ENCODE measurements around the gene CUL3.

Gene CUL3

DNA sequence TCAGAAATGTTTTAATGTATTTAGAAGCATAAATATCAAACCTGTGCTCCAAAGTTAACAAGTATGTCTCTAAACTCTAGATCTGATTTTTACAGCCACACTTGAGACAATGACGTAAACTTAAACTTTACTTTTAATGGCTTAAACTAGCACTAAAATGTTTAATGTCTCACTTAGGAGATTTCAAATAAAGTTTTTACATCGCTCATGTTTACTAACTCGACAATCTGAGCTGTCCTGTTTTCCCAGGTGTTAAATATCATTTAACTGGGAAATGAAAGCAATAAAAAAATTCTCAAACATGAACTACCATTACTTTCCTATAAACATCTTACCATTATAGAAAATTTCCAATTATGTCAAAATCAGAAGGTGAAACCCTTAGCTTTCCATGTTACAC is 113.0 kb downstream of the CUL3 start:
- no peak for DNase-seq (ENCODE audit: low read depth in 2 of 2)

DNA sequence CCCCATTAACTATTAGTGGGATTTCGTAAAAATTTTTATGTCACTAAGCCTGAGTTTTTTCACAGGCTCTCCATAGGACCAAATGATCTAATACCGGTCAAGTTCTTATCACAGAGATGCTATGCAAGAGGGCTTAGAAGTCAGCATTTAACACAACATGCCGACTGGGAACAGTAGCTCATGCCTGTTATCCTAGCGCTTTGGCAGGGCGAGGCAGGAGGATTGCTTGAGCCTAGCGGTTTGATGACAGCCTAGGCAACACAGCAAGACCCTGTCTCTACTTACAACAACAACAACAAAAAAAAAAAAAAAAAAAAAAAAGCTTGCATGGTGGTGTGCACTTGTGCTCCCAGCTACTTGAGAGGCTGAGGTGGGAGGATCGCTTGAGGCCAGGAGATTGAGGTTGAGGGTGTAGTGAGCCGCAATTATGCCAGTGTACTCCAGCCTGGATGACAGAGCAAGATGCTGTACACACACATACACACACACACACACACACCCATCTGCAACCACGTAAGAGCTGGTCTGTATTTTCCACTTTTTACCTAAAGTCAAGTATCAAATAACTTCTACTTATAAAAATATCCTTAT is 115.7 kb downstream of the CUL3 start:
- no peak for DNase-seq (ENCODE audit: low read depth in 2 of 2)

- DNase-seq (ENCODE audit: low read depth in 2 of 2), result no peak
These were observed 118.8 kb downstream of the CUL3 start for GRCh38 chr2:224466304-224466895.

GRCh38 chr2:224461391-224461790 is 123.8 kb downstream of the CUL3 start:
- DNase-seq (ENCODE audit: low read depth in 2 of 2), result no peak

GRCh38 chr2:224457408-224458096 is 127.6 kb downstream of the CUL3 start:
- DNase-seq (ENCODE audit: low read depth in 2 of 2), result no peak

DNA sequence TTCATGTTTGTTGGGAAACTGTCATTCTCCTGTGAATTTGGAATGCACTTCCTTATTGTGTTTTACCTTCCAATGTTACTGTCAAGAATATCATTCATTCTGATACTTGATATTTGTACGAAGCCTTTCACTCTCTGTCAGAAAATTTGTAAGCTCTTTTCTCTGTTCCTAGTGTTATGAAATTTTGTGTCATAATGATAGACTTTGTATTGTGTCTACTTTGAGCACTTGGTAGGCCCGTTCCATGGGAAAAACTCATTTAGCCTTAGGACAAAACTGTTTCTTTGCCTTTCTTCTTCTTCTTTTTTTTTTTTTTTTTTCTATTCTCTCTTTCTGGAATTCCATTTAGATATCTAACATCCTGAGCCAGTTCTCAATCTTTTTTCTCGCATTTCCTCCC is 131.3 kb downstream of the CUL3 start:
- DNase-seq (ENCODE audit: low read depth in 2 of 2), result no peak

DNA sequence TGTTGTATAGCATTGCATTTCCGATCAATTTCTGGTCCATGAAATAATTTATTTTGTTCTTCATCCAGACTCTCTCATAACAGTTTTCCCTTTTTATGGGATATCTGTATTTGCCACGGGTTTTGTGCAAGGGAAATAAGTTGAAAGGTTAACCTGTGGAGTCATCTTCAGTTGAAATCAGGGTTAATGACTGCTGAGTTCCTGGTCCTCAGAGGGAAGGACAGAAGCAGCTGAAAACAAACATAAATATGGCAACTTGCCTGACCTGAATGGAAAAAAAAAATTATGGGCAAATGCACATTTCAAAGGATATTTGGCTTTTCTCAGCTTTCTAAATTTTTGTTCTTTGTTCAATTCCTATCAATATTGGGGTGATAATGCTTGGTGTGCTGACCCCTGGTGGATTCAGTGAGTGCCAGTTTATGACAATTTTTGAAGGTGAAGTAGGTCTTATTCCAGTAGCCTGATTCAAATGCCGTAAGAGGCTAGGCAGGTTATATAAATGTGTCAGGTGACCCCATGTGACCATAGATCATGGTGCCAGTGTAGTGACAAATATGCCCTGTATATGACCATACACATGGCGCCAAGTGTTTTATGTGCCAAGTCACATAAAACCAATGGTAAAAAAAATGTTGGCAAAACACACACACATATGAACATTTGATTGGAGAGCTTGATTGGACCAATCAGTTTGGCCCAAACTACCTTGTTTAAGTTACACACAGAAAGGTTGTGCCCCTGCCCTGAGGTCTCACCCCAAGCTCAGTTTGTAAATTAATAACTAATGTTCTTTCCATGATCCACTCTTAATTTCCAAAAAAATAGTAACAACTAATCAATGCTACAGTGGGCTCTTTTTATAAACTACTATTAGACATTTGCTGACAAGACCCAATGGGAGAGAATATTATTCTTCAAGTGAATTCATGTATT is 135.7 kb downstream of the CUL3 start:
- no peak for DNase-seq (ENCODE audit: low read depth in 2 of 2)

DNA sequence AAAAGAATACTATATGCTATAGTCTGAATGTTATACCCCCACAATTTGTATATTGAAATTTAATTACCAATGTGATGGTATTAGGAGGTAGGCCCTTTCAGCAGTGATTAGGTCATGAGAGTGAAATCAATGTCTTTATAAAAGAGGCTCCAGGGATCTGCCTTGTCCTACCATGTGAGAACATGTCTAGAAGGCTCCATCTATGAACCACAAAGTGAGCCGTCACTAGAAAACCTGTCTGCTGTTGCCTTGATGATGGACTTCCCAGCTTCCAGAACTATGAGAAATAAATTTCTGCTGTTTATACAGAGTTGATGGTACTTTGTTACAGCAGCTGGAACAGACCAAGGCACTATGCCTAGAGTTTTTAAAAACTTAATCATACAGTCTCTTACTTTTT is 136.9 kb downstream of the CUL3 start:
- no peak for DNase-seq (ENCODE audit: low read depth in 2 of 2)

DNA sequence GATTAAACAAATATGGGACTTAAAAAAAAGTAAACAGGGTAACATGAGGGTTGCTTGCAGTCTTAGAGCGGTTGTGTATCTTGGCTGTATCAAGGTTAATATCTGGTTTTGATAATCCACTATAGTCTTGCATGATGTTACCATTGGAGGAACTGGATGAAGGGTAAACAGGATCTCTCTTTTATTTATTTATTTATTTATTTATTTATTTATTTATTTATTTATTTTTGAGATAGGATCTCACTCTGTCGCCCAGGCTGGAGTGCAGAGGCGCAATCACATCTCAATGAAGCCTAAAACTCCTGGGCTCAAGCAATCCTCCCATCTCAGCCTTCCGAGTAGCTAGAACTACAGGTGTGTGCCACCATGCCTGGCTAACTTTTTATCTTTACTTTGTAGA is 140.4 kb downstream of the CUL3 start:
- no peak for DNase-seq (ENCODE audit: low read depth in 2 of 2)

- no peak for DNase-seq (ENCODE audit: low read depth in 2 of 2)
These were observed 141.1 kb downstream of the CUL3 start for GRCh38 chr2:224444021-224444420.

- no peak for DNase-seq (ENCODE audit: low read depth in 2 of 2)
These were observed 142.8 kb downstream of the CUL3 start for GRCh38 chr2:224442071-224442967.

- no peak for DNase-seq (ENCODE audit: low read depth in 2 of 2)
These were observed 144.2 kb downstream of the CUL3 start for GRCh38 chr2:224440988-224441387.

DNA sequence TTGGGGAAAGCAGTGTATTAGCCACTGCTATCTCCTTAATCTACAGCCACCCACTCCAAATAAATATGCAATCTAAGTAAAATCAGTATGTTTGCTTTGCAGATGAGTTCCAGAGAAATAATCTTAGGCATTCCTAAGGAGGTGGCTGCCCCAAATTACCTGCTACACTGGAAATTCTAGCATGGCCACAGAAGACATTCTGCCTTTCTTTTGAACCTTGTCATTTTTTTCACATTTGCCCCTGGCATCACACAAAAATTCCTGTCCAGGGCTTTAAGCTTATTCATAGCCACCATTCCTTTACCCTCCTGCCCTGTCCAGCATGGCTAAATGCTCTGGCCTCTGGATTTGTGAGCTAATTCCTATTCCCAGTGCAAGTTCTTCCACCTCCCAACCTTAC is 146.4 kb downstream of the CUL3 start:
- no peak for DNase-seq (ENCODE audit: low read depth in 2 of 2)

DNA sequence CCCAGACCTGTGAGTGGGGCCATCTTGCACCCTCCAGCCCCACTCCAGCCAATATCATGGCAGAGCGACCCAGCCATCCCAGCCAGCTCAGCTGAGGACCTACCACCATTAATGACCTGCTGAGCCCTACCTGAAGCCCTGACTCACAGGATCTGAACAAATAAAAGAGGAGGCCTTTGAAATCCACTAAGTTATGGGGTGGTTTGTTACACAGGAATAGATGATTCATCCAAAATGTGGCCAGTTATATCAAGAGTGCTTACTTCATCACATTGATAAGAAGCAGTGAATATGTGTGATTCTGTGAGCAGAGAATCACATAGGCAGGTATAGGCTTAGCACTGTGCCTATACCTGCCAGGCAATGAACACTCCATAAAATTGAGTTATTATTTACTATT is 148.5 kb downstream of the CUL3 start:
- DNase-seq (ENCODE audit: low read depth in 2 of 2), result no peak

DNA sequence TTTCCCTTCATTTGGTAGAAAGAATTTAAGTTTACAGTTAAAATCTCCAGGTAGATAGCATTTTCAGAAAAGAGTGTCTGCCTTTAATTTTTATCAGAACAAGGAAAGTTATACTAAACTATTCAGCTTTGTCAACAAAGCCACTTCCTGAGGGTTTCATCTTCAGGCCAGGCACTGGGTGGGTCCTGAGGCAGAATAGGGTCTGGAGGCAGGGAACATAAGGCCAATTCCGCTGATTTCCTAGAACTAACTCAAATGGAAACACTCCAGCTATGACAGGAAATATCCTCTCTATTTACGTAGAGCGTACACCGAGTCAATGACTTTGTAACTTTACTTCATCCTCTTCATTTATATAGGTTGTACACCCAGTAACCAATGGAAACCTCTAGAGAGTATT is 150.5 kb downstream of the CUL3 start:
- no peak for DNase-seq (ENCODE audit: low read depth in 2 of 2)

DNA sequence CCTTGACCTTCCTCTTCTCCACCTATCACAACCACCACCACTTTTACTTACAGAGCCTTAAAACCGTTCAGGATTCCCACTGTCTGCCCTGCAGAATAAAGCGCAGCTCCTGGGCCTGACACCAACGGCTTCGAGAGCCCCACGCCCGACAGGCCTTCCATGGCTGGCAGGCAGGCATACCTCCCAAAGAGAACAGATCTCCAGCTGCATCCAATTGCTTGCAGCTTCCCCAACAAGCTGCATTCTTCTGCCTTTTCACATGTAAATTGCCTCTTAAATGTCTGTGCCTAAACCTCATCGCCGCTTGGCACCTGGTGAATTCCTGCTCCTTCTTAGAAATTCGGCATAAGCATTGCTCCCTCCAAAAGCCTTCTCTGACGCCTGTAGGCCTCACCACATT is 151.7 kb downstream of the CUL3 start:
- DNase-seq (ENCODE audit: low read depth in 2 of 2), result no peak

GRCh38 chr2:224432003-224432579 is 153.1 kb downstream of the CUL3 start:
- DNase-seq (ENCODE audit: low read depth in 2 of 2), result no peak

DNA sequence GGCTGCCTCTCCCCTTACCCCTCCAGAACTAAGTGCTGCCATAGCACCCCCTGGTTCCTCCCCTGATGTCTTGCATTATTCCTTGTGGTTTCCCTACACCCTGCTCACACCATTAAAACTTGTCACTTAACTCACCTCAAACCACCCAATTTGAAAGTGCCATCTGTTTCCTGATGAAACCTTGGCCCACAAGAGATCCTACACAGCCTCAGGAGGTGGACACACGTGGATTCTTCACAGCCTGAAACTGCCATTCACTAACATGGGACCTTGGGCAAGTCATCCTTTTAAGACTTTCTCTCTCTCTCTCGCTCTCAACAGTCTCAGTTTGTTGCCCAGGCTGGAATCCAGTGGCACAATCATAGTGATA is 155.7 kb downstream of the CUL3 start:
- DNase-seq (ENCODE audit: low read depth in 2 of 2), result no peak

DNA sequence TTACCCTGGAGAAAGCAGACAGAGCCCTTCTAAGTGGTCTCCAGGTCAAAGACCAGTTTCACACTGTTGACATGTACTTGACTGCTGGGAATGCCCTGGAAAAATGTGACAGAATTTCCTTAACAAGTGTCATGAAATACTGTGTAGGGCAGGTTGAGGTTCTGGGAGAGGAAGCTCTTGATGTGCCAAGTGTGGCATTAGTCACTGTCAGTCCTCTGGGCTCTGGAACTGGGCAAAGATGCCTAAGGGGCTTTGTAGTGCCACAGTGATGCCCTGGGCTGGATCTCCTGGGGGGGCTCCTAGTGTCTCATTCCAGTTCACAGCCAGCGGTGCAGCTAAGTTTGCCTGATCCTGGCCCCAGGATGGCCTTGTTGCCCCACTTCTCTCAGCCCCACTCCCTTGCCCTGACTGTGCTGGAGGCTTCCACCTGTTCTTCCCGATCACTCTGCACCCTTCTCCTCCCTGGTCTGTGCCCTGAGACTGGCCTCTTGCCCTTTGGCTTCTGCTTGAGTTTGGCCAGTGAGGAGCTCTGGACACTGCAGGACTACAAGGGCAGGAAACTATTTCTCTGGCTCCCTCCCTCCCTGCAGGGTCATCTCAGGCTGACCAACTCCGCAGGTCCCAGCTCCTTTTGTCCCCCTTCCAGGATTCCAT is 156.2 kb downstream of the CUL3 start:
- DNase-seq (ENCODE audit: low read depth in 2 of 2), result no peak

DNA sequence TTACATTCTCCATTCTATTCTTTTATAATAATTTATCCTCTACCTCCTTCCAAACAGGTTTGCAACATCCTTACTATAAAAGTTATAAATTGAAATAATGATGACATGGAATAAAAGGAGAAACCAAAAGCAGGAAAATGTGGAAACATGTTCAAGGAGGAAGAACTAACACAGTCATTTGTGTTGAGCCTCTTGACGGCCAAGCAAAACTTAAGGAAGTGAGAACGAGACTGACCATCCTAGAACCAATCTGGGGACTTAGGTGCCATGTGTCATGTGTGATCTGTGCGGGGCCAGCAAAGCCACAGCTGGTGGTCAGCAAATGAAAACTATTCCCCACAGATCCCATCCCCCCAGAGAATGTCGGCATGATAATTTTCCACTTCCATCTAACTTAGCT is 157.7 kb downstream of the CUL3 start:
- DNase-seq (ENCODE audit: low read depth in 2 of 2), result no peak

DNA sequence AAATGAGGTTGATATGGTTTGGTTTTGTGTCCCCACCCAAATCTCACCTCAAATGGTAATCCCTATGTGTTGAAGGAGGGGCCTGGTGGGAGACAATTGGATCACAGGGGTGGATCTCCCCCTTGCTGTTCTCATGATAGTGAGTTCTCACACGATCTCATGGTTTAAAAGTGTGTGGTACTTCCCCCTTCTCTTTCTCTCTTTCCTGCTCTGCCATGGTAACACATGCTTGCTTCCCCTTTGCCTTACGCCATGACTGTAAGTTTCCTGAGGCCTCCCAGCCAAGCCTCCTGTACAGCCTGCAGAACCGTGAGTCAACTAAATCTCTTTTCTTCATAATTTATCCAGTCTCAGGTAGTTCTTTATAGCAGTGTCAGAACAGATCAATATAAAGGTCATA is 158.5 kb downstream of the CUL3 start:
- DNase-seq (ENCODE audit: low read depth in 2 of 2), result no peak
